Endothelial cell of umbilical vein (primary cell): Measurements from ENCODE around the gene CLNS1A. TPM values are rescaled to one million over a fixed set of nuclear protein-coding genes. Genes with fewer than 3 reads are reported as not detected.
A peak's percentile ranks its signal among the peaks of the same experiment; 100 is the strongest.

Source experiments
- BruUV-seq: library from RNA; stranded (reverse); fragments of 400-500 nt; replicated peaks from 2 replicates; lab custom pipeline; 2021; lab: Mats Ljungman, UMichigan
- CTCF ChIA-PET: fragments of 300-600, 350-600 bp; sonication (Branson Sonifier 250); formaldehyde crosslinking; loops from one replicate; lab custom pipeline; 2021; ENCODE audit warnings: antibody characterized with exemption, inconsistent platforms; lab: Charles Lee
- POLR2A ChIA-PET: fragments of 300-600, 350-600 bp; sonication (Branson Sonifier 250); formaldehyde crosslinking; loops from one replicate; lab custom pipeline; 2021; ENCODE audit warnings: antibody characterized with exemption, inconsistent platforms; lab: Charles Lee
- DNase-seq: peaks from one replicate; pipeline ENCODE4 v3.0.0-alpha.2; 2011; ENCODE audit warnings: low read depth, low spot score
- FAIRE-seq: peaks from 2 replicates; lab custom pipeline; 2011; peaks lifted over from hg19 to GRCh38; lab: Jason Lieb, UNC
- H2AFZ ChIP-seq: 2 replicates; pipeline ENCODE4 v1.6.0; 2012; ENCODE audit warnings: low read depth, low read length, control low read depth, inconsistent platforms
- H3K27ac ChIP-seq: 2 replicates; pipeline ENCODE4 v1.5.1; 2011; ENCODE audit warnings: low read depth, mild to moderate bottlenecking, control low read depth, low read length, moderate library complexity; ENCODE audit not compliant: insufficient read depth
- H3K27me3 ChIP-seq, 2 experiments: 2 replicates each; pipeline versions ENCODE4 v1.6.0 to v1.6.1; 2011; ENCODE audit warnings: low read length in 2 of 2, mixed read lengths in 1 of 2; ENCODE audit not compliant: control insufficient read depth in 2 of 2, insufficient read depth in 2 of 2
- H3K36me3 ChIP-seq, 2 experiments: 2 replicates in 1 of 2; 3 replicates in 1 of 2; pipeline ENCODE4 v1.5.1; 2011; ENCODE audit warnings: low read length in 2 of 2, mild to moderate bottlenecking in 1 of 2, moderate library complexity in 1 of 2; ENCODE audit not compliant: control insufficient read depth in 2 of 2, insufficient read depth in 2 of 2; ENCODE audit errors: extremely low read depth in 1 of 2
- H3K4me1 ChIP-seq: 3 replicates; pipeline ENCODE4 v1.5.1; 2011; ENCODE audit warnings: mild to moderate bottlenecking, low read length; ENCODE audit not compliant: control insufficient read depth, insufficient read depth; ENCODE audit errors: extremely low read depth
- H3K4me2 ChIP-seq: 2 replicates; pipeline ENCODE4 v1.6.1; 2011; ENCODE audit warnings: low read length, control low read depth, mixed read lengths; ENCODE audit not compliant: insufficient read depth
- H3K4me3 ChIP-seq, 3 experiments: fragments of 200-600 bp in 1 of 3; sonication (generic), shearing (Covaris generic) in 1 of 3; replicated peaks in 1 of 3; 2 replicates each; pipeline ENCODE4 v1.5.1; 2011 to 2016; ENCODE audit warnings: control low read depth in 3 of 3, low read length in 3 of 3, mild to moderate bottlenecking in 2 of 3, inconsistent platforms in 1 of 3, low read depth in 1 of 3, moderate library complexity in 1 of 3; ENCODE audit not compliant: insufficient read depth in 1 of 3
- H3K79me2 ChIP-seq: 2 replicates; pipeline ENCODE4 v1.6.0; 2012; ENCODE audit warnings: low read length, inconsistent platforms; ENCODE audit not compliant: control insufficient read depth, insufficient read depth
- H3K9ac ChIP-seq: replicated peaks from 2 replicates; pipeline ENCODE3; 2011; ENCODE audit warnings: low read length, control low read depth; ENCODE audit not compliant: insufficient read depth; ENCODE audit errors: extremely low read depth
- H3K9me1 ChIP-seq: replicated peaks from 3 replicates; pipeline ENCODE4 v1.6.0; 2011; ENCODE audit warnings: mild to moderate bottlenecking, low read length; ENCODE audit not compliant: control insufficient read depth, insufficient read depth; ENCODE audit errors: extremely low read depth
- H3K9me3 ChIP-seq: replicated peaks from 2 replicates; pipeline ENCODE4 v1.5.1; 2012; ENCODE audit warnings: low read length, inconsistent platforms; ENCODE audit not compliant: control insufficient read depth, insufficient read depth
- H4K20me1 ChIP-seq: replicated peaks from 2 replicates; pipeline ENCODE3; 2011; ENCODE audit warnings: mild to moderate bottlenecking, low read length; ENCODE audit not compliant: control insufficient read depth, insufficient read depth; ENCODE audit errors: extremely low read depth
- EZH2 ChIP-seq: IDR thresholded peaks from 2 replicates; pipeline ENCODE4 v1.6.1; 2012; ENCODE audit warnings: borderline replicate concordance, low read depth, mild to moderate bottlenecking, moderate library complexity, low read length, inconsistent platforms; ENCODE audit not compliant: severe bottlenecking
- FOS ChIP-seq: IDR thresholded peaks from 2 replicates; pipeline ENCODE4 v1.6.1; 2011; ENCODE audit warnings: mild to moderate bottlenecking, low read length, moderate library complexity, borderline replicate concordance; ENCODE audit not compliant: insufficient read depth
- GATA2 ChIP-seq: IDR thresholded peaks from 2 replicates; pipeline ENCODE4 v1.7.0; 2011; ENCODE audit warnings: low read depth, mild to moderate bottlenecking, moderate library complexity, mixed read lengths, low read length; ENCODE audit not compliant: insufficient read length, insufficient read depth
- MYC ChIP-seq: IDR thresholded peaks from one replicate; pipeline ENCODE4 v1.6.1; 2011; ENCODE audit warnings: mild to moderate bottlenecking, low read depth, low read length
- POLR2AphosphoS5 ChIP-seq: IDR thresholded peaks from 2 replicates; pipeline ENCODE4 v1.6.1; 2012; ENCODE audit warnings: low read depth, mild to moderate bottlenecking, control low read depth, low read length, moderate library complexity; ENCODE audit not compliant: insufficient read depth
- dilution Hi-C: fragments of 300-500 bp; cut with MboI; formaldehyde crosslinking; loops from one replicate; pipeline ENCODE4 v1.15.0; 2019; ENCODE audit warnings: low sequenced_read_pairs; ENCODE audit not compliant: extremely low pct_ligation_motif_present
- intact Hi-C: fragments of 100-400 bp; cut with micrococcal nuclease; formaldehyde crosslinking; loops from one replicate; pipeline ENCODE4 v1.10.0; 2022
- polyA plus RNA-seq, 4 experiments: library from polyadenylated mRNA; depleted of rRNA in 3 of 4; stranded (reverse) in 3 of 4; unstranded in 1 of 4; fragments of >200 nt; gene quantifications; 2 replicates each; pipeline versions ENCODE4 v1.2.1 to v1.2.3, GENCODE V29; 2011 to 2012; ENCODE audit warnings: missing spikeins in 1 of 4
- total RNA-seq: library from RNA; stranded (reverse); gene quantifications from 2 replicates; pipeline ENCODE4 v1.2.3, GENCODE V29; 2021
- TF ChIP-seq, protein P1 (sequence below), 2 donors: IDR thresholded peaks; 1 replicate in 1 of 2; 2 replicates in 1 of 2; pipeline ENCODE4 v1.5.1; 2011; ENCODE audit warnings: low read length in 2 of 2, mild to moderate bottlenecking in 2 of 2, moderate library complexity in 2 of 2, control low read depth in 1 of 2, inconsistent platforms in 1 of 2, low read depth in 1 of 2; ENCODE audit not compliant: insufficient read depth in 1 of 2; ENCODE audit errors: extremely low read depth in 1 of 2
- TF ChIP-seq, protein P2 (sequence below): IDR thresholded peaks from 2 replicates; pipeline ENCODE4 v1.6.1; 2011; ENCODE audit not compliant: insufficient read depth, insufficient read length

Gene CLNS1A
- total and polyA plus RNA-seq, 2 donors (not counting 3 experiments of a cell fraction or from before 2014, with no cell fraction given): 84.5 to 99.7 TPM

- no peaks in the 10 kb centered on the region for H3K9me1 ChIP-seq
- TF ChIP-seq EZH2 (no peak), POLR2AphosphoS5 (no peak)
- TF ChIP-seq, protein P1, sequence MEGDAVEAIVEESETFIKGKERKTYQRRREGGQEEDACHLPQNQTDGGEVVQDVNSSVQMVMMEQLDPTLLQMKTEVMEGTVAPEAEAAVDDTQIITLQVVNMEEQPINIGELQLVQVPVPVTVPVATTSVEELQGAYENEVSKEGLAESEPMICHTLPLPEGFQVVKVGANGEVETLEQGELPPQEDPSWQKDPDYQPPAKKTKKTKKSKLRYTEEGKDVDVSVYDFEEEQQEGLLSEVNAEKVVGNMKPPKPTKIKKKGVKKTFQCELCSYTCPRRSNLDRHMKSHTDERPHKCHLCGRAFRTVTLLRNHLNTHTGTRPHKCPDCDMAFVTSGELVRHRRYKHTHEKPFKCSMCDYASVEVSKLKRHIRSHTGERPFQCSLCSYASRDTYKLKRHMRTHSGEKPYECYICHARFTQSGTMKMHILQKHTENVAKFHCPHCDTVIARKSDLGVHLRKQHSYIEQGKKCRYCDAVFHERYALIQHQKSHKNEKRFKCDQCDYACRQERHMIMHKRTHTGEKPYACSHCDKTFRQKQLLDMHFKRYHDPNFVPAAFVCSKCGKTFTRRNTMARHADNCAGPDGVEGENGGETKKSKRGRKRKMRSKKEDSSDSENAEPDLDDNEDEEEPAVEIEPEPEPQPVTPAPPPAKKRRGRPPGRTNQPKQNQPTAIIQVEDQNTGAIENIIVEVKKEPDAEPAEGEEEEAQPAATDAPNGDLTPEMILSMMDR (IDR thresholded peaks at IDR 0.05; ENCODE audit: extremely low read depth in 1 of 2, insufficient read depth in 1 of 2, low read depth in 1 of 2, low read length in 2 of 2): peak; percentile 43 to 59
- H3K9ac ChIP-seq: no peak overlapping the region
- no peaks in the 10 kb centered on the region for H4K20me1 ChIP-seq
- no peaks in the 10 kb centered on the region for H3K27me3 ChIP-seq
- no peak overlapping the region for H3K4me2 ChIP-seq
- no peak overlapping the region for H2AFZ ChIP-seq
- no peaks in the 10 kb centered on the region for H3K79me2 ChIP-seq
- peaks cover 9 to 10% of the 10 kb centered on the region in 2 experiments for H3K36me3 ChIP-seq
- no peaks in the 10 kb centered on the region for H3K4me1 ChIP-seq
- H3K9me3 ChIP-seq: no peaks in the 10 kb centered on the region
- H3K27ac ChIP-seq: no peak overlapping the region
- H3K4me3 ChIP-seq: no peak overlapping the region
- FAIRE-seq (peak; percentile 64), DNase-seq (peak; percentile 57)
- dilution Hi-C loops: no loop called here
- ChIA-PET POLR2A (no interaction called here), CTCF (interaction anchor here (0.6 to 4.5 kb wide), 27 partner anchors 10 to 528 kb away, joined by 3 to 65 read pairs (median 5); partner anchors contain the start of gene AQP11)
- intact Hi-C loops: loop anchor here (1.0 to 5.0 kb wide), 4 partner anchors 71 to 492 kb away; partner anchors contain the start of gene PAK1
- BruUV-seq: no TSS peak
Observed at GRCh38 chr11:77619576-77620198, 17.9 kb downstream of the CLNS1A start.

DNA sequence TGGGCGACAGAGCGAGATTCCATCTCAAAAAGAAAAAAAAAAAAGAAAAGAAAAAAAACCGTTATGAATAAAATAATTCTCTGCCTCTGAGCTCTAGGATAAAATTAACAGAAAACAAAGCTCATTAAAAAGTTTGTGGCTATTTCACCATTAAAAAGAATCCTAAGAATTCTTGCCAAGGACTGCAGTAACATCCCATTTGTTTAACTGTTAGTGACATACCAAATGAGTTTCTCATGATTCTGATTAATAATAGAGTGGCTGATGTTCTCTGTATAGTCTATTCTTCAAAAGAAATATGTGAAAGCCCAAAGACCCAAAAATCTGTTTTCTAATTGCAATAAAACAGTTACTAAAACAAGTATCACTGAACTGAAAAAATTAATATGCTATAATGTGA lies 19.7 kb downstream of the CLNS1A start:
- no TSS peak for BruUV-seq
- H3K9ac ChIP-seq: no peak overlapping the region
- no peaks in the 10 kb centered on the region for H3K9me1 ChIP-seq
- no peaks in the 10 kb centered on the region for H4K20me1 ChIP-seq
- POLR2A ChIA-PET: no interaction called here
- H3K4me1 ChIP-seq: no peaks in the 10 kb centered on the region
- no peak overlapping the region for H3K27ac ChIP-seq
- no peak overlapping the region for H3K4me3 ChIP-seq
- no peak overlapping the region for H2AFZ ChIP-seq
- dilution Hi-C loops (no loop called here), intact Hi-C loops (loop anchor here (2.0 to 5.0 kb wide), 2 partner anchors 146 to 423 kb away; partner anchors contain the start of gene PAK1)
- H3K9me3 ChIP-seq: no peaks in the 10 kb centered on the region
- H3K27me3 ChIP-seq: no peaks in the 10 kb centered on the region
- FAIRE-seq (no peak), DNase-seq (no peak)
- CTCF ChIA-PET: interaction anchor here (1.1 to 4.5 kb wide), 5 partner anchors 28 to 491 kb away, joined by 4 to 65 read pairs (median 9); partner anchors contain the start of gene AQP11
- TF ChIP-seq MYC (no peak), FOS (no peak), EZH2 (no peak), GATA2 (no peak)
- TF ChIP-seq, protein P1 (IDR thresholded peaks at IDR 0.05; ENCODE audit: extremely low read depth in 1 of 2, insufficient read depth in 1 of 2, low read depth in 1 of 2, low read length in 2 of 2): no peak
- TF ChIP-seq, protein P2, sequence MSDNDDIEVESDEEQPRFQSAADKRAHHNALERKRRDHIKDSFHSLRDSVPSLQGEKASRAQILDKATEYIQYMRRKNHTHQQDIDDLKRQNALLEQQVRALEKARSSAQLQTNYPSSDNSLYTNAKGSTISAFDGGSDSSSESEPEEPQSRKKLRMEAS: no peak
- H3K79me2 ChIP-seq: no peaks in the 10 kb centered on the region
- peaks cover 5 to 10% of the 10 kb centered on the region in 2 experiments for H3K36me3 ChIP-seq
- H3K4me2 ChIP-seq: no peak overlapping the region
